Glutamatergic neuron (in vitro differentiated cells): ENCODE results near the gene RNF182. TPM values are rescaled to one million over a fixed set of nuclear protein-coding genes. Genes with fewer than 3 reads are reported as not detected.
"Not testable (repeated sequence)": the region's sequence is repeated elsewhere in the genome, so short reads cannot be mapped to it uniquely, and the experiment has no call there.

ENCODE experiments used
- DNase-seq: peaks from one replicate; pipeline ENCODE4 v3.0.0; 2022
- H3K27ac Mint-ChIP-seq: one replicate; pipeline ENCODE4 v1.8.0; 2020; ENCODE audit warnings: mild to moderate bottlenecking, mixed read lengths, inconsistent platforms; ENCODE audit not compliant: unreplicated experiment
- H3K27me3 Mint-ChIP-seq: one replicate; pipeline ENCODE4 v1.8.0; 2020; ENCODE audit warnings: mild to moderate bottlenecking, moderate library complexity, mixed read lengths, inconsistent platforms; ENCODE audit not compliant: unreplicated experiment
- H3K36me3 Mint-ChIP-seq: one replicate; pipeline ENCODE4 v1.8.0; 2020; ENCODE audit warnings: mild to moderate bottlenecking, mixed read lengths, inconsistent platforms; ENCODE audit not compliant: unreplicated experiment
- H3K4me1 Mint-ChIP-seq: one replicate; pipeline ENCODE4 v1.8.0; 2020; ENCODE audit warnings: mild to moderate bottlenecking, low read depth, mixed read lengths, inconsistent platforms; ENCODE audit not compliant: unreplicated experiment
- H3K4me3 Mint-ChIP-seq: one replicate; pipeline ENCODE4 v1.8.0; 2020; ENCODE audit warnings: mild to moderate bottlenecking, mixed read lengths, inconsistent platforms; ENCODE audit not compliant: unreplicated experiment
- H3K9me3 Mint-ChIP-seq: one replicate; pipeline ENCODE4 v1.8.0; 2020; ENCODE audit warnings: mild to moderate bottlenecking, moderate library complexity, mixed read lengths, inconsistent platforms; ENCODE audit not compliant: unreplicated experiment
- CTCF ChIP-seq: fragments of 200-600 bp; sonication (generic); IDR thresholded peaks from one replicate; pipeline ENCODE4 v1.5.0; 2021; ENCODE audit not compliant: partially characterized antibody, unreplicated experiment
- total RNA-seq: library from RNA; stranded (reverse); fragmentation: NEBNext Ultra II Directional; extraction: Animal tissue kit (Norgen Biotek cat#: 25700); gene quantifications from one replicate; pipeline ENCODE4 v1.2.1, GENCODE V29; 2021; ENCODE audit not compliant: unreplicated experiment

RNF182 gene
- total RNA-seq, 1 donor from 2014 or later: 1.8 TPM

- H3K4me3 Mint-ChIP-seq: no peak overlapping the region
- DNase-seq: no peak
- peaks cover 4% of the 10 kb centered on the region for H3K9me3 Mint-ChIP-seq
- H3K27ac Mint-ChIP-seq: no peak overlapping the region
- peaks cover 13% of the 10 kb centered on the region for H3K36me3 Mint-ChIP-seq
- H3K4me1 Mint-ChIP-seq: no peaks in the 10 kb centered on the region
- peaks cover 2% of the 10 kb centered on the region for H3K27me3 Mint-ChIP-seq
- no peak for TF ChIP-seq CTCF
Observed at GRCh38 chr6:14016432-14016831, 91.7 kb downstream of the RNF182 start.

- peaks cover 4% of the 10 kb centered on the region for H3K9me3 Mint-ChIP-seq
- H3K27ac Mint-ChIP-seq: no peak overlapping the region
- no peaks in the 10 kb centered on the region for H3K27me3 Mint-ChIP-seq
- H3K4me1 Mint-ChIP-seq: no peaks in the 10 kb centered on the region
- TF ChIP-seq CTCF: no peak
- H3K36me3 Mint-ChIP-seq: peaks cover 7% of the 10 kb centered on the region
- no peak for DNase-seq
- H3K4me3 Mint-ChIP-seq: no peak overlapping the region
Observed at GRCh38 chr6:14016935-14017625, 92.3 kb downstream of the RNF182 start.

- Mint-ChIP-seq H3K4me1 (no peaks in the 10 kb centered on the region), H3K9me3 (peaks cover 4% of the 10 kb centered on the region), H3K27ac (no peak overlapping the region), H3K36me3 (peaks cover 8% of the 10 kb centered on the region), H3K4me3 (no peak overlapping the region), H3K27me3 (no peaks in the 10 kb centered on the region)
- no peak for TF ChIP-seq CTCF
- peak; percentile 71 for DNase-seq
Observed at GRCh38 chr6:14017626-14018475, 93.1 kb downstream of the RNF182 start.

- DNase-seq, H3K27ac Mint-ChIP-seq, H3K4me1 Mint-ChIP-seq, H3K9me3 Mint-ChIP-seq, H3K27me3 Mint-ChIP-seq: not testable (repeated sequence)
- Mint-ChIP-seq H3K4me3 (peak overlapping the region; percentile 76), H3K36me3 (peaks cover 11% of the 10 kb centered on the region)
Observed at GRCh38 chr6:14018559-14018958, 93.8 kb downstream of the RNF182 start.

GRCh38 chr6:14020551-14020950, 95.8 kb downstream of the RNF182 start:
- no peak overlapping the region for H3K27ac Mint-ChIP-seq
- H3K36me3 Mint-ChIP-seq: peaks cover 11% of the 10 kb centered on the region
- no peak for TF ChIP-seq CTCF
- no peaks in the 10 kb centered on the region for H3K4me1 Mint-ChIP-seq
- H3K9me3 Mint-ChIP-seq: peaks cover 1% of the 10 kb centered on the region
- no peak for DNase-seq
- peaks cover 2% of the 10 kb centered on the region for H3K27me3 Mint-ChIP-seq
- no peak overlapping the region for H3K4me3 Mint-ChIP-seq
